Measurements from ENCODE around the gene SEC61A1. TPM values are rescaled to one million over a fixed set of nuclear protein-coding genes. Genes with fewer than 3 reads are reported as not detected.

Gene SEC61A1
- polyA plus RNA-seq, 10 donors, result 103 to 154 (median 114) TPM

DNA sequence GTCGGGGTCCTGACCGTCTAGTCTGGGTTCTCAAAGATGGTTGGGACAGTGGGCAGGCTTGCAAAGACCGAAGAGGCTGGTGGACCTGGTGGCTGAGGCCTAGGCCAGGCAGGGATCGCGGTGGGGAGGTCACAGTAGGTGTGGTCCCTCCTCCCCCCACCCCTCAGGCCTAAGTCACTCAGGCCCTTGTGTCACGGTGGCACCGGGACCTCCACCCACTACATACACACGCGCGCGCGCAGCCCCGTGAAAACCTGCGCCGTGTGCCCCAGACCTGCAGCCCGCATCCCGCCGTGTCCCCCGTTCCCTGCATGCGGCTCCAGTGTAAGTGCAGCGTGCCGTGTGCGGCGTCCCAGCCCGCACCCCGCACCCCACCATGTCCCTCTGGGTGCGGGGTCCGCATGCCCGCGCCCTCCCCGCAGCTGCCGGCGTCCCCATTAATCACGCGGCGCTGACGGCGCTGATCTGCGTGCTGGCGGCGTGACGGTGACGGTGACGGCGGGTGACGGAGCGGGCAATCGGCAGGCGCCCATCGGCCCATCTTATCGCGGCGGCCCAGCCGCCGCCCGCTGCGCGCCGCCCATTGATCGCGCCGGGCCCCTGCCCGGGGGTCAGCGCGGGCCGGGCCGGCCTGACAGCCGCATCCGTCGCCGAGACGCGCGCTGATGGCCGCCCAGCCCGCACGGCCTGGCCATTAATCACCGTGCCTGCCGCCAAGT lies 24.4 kb downstream of the SEC61A1 start:
- peak in 2 of 3 donors; percentile 25 to 57 for DNase-seq

DNA sequence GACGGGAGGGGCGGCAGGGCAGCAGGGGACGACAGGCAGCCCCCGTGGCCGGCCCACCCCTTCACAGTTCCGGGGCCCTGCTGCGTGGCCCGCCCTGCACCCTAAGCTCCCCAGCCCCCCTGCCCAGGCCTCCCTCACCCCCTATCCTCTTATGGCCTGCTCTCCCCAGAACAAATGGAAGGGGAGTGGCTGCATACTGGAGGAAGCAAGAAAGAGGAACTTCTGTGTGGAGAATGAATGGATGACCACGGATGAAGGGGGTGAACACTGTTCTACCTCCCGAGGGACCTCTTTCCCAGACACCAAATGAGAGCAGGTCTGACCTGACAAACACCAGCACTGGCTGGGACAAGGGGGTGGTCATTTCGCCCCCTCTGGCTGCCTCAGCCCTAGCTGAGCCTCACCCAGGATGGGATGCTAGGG lies 25.0 kb downstream of the SEC61A1 start:
- peak in 2 of 3 donors; percentile 17 to 51 for DNase-seq

DNA sequence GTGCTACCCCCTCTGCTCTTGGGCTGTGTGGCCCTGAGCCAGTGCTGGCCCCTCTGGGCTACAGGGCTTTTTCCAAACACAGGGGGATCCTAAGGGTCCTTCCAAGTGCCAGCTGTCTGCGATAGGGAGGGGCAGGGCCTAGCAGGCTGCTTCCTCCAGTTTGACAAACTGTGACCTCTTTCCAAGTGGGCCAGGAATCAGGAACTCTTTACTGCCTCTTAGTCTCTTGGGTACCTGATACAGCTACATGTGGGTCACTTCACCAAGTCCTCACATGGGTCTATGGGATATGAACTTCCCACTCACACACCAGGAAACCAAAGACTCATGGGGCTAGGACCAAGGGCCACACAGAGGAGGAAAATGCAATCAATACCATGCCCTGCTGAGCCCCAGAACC lies 25.4 kb downstream of the SEC61A1 start:
- no peak for DNase-seq

DNA sequence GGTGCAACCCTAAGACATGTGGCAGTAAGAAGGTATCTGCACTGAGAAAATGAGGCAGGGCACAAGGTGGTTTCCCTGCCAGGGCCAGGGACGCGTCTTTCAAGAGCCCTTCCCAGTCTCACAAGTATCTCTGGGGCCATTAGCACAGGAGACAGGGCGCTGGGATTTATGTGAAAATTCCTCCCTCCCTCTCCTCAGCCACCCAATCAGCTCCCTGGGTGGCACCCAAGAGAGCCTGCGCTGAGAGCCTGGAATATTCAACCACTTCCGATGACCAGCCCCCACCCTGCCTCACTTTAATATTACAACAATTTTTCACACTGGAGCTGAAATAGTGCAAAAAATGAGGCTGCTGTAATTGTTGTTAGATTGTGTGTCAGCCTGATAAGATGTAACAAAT lies 26.1 kb downstream of the SEC61A1 start:
- no peak for DNase-seq

DNA sequence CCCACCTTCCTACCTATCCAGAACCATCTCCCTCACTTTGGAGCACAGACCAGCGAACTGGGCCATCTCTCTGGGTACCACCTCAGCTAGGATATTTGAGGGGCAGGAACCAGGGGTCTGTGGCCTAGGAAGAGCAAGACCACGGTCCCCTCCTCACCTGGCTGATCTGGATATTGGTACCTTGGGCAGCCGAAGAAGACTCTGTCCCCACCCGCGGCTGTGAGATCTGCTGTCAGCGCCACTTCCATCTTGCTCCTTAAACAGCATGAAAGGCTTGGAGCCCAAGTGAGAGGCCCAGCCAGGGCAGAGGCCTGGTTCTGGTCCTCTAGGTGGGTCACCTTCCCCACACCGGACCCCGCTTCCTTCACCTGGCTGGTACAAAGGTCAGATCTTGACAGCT lies 26.6 kb downstream of the SEC61A1 start:
- DNase-seq, result no peak

DNA sequence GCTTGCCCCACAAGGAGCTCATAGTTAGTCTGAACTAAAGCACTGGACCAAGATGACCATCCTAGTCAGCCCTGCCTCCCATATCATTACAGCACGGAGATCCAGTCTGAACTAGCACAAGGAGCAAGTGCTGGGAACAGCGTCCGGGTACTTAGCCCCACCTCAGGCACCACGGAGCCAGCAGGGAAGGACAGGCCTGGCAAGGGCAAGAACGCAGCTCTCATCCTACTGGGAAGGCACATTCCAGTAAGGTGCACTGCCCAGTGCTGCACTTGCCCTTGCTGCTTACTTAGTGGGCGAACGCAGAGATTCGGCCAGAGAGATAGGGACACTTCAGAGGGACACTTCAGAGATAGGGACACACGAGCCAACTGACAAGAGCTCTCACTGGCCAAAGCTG lies 27.6 kb downstream of the SEC61A1 start:
- DNase-seq, result no peak

DNA sequence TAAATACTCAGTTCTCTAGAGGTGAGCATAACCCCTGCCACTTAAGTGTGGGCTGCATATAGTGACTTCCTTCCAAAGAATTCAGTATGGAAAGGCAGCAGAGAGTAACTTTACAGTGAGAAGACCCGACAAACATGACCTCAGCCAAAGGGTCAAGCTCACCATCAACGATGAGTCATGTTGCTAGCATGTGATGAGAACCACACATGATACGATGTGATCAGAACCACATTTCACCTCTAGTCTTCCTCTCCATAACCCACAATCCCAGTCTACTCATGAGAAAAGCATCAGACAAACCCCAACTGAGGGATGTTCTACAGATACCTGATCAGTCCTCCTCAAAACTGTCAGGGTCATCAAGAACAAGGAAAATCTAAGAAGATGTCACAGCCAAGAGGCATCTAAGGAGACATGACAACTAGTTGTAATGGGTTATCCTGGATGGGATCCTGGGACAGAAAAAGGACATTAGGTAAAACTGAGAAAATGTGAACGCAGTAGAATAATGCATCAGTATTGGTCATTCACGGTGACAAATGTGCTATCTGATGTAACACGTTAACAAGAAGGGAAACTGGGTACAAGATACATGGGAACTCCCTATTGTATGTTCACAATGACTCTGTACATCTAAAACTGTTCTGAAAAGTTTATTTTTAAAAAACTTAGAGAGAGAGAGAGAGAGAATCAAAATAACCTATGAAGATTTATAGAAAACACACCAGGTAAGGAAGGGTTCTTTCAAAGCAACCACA lies 28.3 kb downstream of the SEC61A1 start:
- peak in 1 of 3 donors; percentile 85 for DNase-seq

DNA sequence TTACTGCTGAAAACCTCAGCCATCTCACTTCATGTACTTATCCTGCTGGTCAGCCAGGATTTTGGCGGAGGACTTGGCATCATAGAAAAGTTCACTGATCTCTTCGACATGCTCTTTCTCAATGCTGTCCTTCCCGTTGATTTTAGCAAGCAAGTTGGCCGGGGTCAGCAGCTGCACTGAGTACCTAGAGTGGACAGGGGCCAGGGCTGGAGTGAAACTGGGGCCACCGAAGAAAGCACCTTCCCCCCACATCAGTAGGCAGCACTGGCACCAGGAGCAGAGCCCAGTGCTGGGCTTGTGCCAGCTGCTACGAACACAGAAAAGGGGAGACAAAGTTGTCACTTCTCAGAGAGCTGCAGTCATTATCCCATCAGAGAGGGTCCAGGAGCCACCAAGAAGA lies 29.0 kb downstream of the SEC61A1 start:
- DNase-seq, result no peak

DNA sequence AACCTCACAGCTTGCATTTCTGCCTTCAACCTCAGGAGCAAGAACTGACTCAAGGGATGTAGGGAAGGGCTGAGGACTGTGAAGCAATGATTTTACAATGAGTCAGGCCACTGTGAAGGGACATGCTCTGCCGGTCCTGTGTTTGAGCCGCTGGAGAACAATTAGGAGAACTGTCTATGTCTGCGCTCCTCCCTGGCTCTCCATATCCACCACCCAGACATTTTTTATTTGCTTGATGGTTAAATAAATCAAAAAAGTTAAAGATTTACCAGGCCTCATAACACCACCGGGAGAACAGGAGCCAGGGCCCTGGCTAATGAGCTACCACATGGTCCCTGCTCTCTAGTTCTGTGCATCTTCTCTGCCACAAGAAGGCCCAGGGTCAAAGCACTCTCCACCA lies 29.6 kb downstream of the SEC61A1 start:
- no peak for DNase-seq

DNA sequence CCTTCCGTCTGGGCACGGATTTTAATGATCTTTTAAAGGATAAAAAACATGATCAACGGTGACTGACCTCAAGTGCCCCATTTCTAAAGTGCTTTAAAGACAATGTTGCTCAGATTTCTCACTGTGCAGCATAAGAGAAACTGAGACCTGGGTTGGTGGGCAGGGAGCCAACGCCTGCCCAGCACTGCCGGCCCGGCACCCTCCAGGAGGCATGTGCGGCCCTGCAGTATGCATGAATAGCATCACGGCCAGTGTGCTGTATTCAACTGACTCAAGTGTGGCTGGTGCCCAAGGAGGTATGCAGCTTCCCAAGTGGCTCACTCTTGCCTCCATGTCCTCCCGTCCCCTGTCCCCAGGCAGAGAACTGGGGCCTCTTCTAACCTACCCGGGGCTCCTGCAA lies 30.3 kb downstream of the SEC61A1 start:
- DNase-seq, result no peak

DNA sequence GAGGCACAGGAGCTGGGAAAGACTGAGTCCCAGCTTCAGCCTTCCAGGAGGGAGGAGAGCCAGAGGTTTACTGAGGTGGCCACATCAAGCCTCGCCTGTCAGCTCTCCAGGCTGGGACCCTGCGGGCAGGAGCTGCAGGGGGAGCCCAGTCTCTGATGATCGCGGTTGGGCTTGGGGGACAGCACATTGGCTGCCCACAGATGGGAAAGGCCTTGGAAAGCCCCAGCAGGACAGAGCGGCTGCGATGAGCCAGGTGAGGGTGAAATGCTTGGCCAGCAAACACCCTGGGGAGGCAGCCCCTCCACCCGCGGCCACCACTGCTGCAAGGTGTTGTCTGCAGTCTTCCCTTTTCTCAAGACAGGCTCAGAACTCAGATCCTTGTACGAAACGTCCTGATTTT lies 31.2 kb downstream of the SEC61A1 start:
- DNase-seq, result no peak

DNA sequence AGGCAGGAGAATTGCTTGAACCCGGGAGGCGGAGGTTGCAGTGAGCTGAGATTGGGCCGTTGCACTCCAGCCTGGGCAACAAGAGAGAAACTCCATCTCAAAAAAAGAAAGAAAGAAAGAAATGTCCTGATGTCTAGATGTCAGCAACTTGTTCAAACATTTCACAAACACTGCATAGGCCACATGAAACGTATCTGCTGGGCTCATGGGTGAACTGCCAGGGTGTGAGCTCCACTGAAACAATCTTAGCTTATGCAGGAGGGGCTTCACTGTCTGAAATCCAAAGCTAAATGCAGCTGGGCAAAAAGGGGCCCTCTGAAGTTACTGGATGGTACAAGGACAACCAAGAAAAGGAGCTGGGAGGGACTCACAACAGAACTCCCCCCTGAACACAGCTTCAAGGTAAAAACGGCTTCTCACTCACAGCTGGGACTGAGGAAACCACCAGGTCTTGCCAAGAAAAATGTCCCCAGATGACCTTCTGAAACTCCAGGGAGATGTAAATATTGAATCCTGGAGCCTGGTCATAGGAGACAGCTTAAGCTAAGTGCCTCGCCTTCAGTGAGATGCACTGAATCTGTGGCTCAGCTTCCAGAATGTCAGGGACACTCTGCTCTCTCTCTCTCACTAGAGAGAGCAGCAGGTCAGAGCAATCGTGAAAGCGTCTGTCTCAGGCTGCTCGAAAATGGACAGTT lies 31.9 kb downstream of the SEC61A1 start:
- DNase-seq, result no peak

DNA sequence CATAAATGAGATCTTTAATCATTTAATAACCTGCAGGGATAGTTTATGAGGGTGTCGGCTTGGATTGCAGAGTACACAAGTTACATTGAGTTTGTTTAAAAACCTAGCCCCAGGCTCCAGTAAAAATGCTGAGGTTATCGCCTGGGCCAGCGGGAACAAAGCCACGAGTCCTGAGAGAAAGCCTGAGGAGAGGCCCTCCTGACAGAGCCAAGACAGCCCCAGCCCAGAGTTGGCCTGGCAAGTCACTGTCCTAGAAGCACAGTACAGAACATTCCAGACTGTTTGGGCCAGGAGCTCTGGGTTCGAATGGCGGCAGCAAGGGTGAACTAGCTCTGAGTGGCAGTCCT lies 32.4 kb downstream of the SEC61A1 start:
- no peak for DNase-seq

DNA sequence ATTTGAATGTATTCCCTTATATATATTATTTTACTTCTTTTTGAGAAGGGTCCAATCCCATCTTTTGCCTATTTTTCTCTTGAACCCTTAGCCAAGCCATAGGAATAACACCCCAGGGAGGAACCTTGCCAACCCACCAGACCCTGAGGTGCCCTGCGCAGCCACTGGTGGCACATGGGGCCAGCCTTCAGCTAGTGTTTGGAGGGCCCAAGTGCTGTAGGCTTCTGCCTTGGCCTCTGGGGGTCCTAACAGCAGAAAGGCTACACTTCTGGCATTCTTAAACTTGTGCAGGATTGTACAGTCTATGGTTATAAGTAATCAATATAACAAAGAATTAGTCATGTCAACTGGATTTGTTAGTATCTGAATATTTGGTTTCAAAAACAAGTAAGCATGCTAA lies 36.9 kb downstream of the SEC61A1 start:
- no peak for DNase-seq

DNA sequence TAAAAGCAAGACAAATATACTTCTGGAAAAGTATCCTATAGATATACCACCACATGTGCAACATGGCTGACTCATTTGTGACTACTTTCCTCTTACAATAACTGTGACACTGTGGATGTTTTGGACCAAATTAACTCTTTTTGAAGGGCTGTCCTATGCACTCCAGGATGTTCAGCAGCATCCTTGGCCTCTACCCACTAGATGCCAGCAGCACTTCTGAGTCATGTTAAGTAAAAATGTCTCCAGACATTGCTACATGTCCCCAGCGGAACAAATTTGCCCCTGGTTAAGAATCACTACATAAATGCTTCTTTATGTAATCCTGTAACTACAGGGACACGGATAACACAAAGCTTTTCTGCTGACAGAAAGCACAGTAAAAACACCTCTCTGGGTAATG lies 39.3 kb downstream of the SEC61A1 start:
- DNase-seq, result no peak

DNA sequence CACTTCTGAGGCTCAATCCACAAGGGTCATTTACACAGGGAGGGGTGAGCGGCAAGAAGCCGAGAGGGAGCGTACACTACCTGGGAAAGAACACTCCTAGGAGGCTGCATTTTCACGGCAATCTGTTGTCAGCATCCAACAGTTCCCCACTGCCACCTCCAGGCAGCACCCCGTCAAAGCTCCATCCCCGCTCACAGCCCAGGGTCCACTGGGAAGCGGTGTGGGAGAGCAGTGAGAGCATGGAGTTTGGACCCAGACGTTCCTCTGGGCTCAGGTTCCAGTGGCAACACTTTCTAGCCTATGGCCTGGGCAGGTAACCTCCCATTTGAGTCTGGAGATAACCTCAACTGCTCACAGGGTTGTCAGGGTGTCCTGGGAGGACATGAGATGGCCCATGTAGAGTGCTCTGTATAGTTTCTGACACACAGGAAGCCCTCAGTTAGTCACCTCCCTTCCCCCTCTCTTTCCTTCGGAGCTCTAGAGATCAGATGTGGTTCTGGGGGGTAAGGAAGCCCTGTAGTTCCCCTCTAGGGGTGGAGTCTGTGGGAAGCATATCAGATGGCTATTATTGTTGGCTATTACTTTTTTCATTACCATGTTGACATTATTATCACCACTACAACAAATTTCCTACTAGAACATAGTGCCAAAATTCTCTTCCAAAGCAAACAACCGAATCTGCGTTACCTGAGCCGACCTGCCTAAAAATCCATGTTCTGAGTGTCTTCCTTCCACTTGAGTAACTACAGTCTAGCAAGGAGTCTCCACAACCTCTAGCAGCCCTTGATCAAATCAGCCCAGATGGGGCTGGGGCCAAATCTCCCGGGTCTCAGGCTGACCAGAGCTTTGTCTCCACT lies 42.3 kb downstream of the SEC61A1 start:
- no peak for DNase-seq

DNA sequence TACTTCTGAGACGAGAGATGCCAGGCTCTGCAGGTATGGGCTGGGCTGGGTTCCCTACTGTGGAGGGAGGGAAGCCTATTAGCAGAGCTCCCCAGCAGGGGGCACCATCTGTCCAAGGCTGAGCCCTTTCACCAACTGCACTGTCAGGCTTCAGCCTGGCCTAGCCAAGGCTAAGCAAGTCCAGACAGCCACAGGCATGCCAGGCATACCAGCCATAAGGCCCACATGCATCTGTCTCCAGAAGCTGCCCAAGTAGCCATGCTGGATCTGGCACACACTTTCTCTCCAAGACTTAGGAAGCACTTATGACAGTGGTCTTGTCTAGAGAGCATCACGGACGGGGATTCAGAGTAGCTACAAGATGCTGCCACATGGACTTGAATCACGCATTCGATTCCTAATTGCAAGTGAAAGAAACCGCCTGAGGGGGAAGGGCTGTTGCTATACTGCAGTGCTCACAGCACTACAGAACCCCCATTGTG lies 43.0 kb downstream of the SEC61A1 start:
- peak; percentile 49 to 69 (median 67) for DNase-seq

DNA sequence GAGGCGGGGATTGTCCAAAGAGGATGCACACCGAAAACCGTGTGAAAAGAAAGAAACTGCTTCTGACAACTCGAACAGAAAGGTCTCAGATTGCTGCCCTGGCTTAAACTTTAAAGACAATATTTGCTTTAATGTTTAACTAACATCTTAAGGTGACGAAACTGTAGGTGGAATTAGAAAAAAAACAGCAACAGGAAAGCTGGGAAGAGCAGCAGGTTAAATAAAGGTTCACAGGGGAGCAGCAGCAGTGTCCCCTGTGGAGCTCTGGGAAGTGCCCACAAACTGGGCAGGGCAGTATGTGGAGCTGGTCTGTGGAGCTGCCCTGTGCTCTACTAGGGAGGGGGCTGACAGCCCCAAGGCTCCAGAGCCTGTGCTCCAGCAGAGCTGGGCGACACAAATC lies 46.0 kb downstream of the SEC61A1 start:
- no peak for DNase-seq

DNA sequence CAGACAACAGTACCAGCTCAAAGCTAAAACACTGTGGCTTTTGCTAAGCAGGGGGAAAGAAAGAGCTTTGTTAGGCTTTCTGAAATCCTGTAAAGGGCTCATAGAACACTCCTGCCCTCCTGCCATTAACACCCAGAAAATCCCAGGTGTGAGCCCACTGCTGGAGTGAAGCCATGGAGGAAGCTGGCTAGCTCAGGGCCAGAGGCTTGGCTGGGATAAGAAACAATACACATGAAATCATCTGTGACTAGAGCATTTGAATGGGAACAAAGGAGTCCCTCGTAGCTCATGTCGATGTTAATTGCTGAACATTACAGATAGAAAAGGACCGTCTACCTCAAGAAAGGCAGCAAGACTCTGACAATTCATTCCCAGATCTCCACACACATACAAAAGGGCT lies 47.9 kb downstream of the SEC61A1 start:
- DNase-seq, result no peak

DNA sequence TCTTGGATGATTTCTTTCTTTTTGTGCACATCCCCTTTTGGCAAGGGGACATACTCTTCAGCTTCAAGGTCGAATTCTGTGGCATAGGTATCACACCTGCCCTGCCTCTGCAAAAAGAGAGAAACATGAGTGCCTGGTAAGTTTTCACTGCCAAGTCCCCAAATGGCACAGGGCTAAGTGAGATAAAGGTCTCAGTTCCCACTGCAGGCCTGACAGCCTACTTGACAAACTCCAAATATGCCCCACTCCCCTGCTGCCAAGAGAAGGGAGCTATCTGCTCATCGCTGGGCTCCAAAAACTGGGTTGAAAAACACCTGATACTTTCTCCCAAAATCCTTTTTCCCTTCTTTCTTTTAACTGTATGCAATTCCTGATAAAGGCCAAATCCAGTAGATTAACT lies 48.4 kb downstream of the SEC61A1 start:
- no peak for DNase-seq

DNA sequence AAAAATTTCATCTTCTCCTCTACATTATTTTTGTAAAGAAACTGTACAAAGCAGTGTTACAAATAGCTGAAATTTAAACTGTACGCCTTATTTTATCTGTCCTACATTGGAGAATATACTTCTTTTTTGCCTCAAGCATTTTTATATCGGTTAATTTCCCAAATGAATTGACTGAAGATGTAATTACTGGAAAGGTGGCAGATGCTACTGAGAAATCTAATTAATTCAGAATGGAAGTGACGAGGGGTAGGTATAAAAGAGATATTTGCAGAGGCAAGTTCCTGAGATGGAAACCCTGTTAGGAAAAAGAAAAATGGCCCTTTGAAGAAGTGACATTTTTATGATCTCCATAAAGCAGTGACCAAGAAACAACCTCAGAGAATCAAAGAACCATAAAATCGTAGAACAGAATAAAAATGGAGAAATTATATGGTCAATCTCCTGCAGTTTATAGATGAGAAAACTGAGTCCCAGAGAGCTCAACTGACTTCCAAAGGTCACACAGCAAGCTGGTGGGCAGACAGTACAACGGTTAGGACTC lies 51.0 kb downstream of the SEC61A1 start:
- no peak for DNase-seq

DNA sequence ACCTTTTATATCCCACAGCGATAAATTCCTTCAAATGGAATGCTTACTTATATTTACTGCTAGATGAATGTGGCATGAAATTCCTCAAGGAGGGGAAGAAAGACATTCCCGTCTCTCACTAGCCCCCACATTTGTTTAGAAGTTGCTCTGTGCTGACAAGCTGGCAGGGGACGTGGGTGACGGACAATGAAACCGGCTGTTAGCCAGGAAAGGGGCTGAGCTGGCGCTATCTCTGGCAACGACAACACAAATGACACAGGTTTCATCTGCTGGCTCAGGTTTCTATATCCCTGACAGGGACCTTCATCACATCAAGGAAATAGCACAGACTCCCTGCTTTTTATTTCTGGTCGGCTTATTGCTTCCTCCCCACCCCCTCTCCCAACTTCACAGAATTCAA lies 55.6 kb downstream of the SEC61A1 start:
- DNase-seq, result no peak

Measured in muscle of back (tissue), 11 donors.